ENCODE results near the gene SSBP3.

- TF ChIP-seq EZH2 (IDR thresholded peaks at IDR 0.05; ENCODE audit: insufficient read depth, poor library complexity, severe bottlenecking) = no peak
- no peak for TF ChIP-seq EZH2phosphoT487 (IDR thresholded peaks at IDR 0.05; ENCODE audit: insufficient read depth, low read depth)
Measured at GRCh38 chr1:54230507-54231339, 175.5 kb downstream of the SSBP3 start.
